GM19455 (cell line): ENCODE data around the gene NRXN3.
"Not testable (repeated sequence)": the region's sequence is repeated elsewhere in the genome, so short reads cannot be mapped to it uniquely, and the experiment has no call there.

Source experiments
- ATAC-seq: cut with Tn5 transposase; IDR thresholded peaks from one replicate; pipeline ENCODE4 v1.9.1; 2021; ENCODE audit not compliant: unreplicated experiment

NRXN3 gene

DNA sequence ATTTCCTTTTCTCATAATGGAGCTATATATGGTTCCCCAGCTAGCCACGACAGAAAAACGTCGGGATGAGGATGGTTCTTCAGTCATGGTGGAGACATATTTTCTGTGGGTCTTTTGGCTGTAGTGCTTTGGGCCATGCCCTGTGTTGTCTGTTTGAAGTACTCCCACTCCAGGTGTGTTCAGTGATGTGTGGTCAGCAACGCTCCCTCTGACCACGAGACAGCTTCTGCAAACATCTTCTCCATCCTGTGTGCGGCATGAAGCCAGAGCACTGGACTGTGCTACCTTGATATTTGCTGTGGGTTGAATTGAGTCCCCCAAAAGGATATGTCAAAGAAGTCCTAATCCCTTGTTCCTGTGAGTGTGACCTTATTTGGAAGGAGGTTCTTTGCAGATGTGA is 931.2 kb downstream of the NRXN3 start:
- ATAC-seq = no peak

GRCh38 chr14:79103764-79104163 is 933.6 kb downstream of the NRXN3 start:
- no peak for ATAC-seq

DNA sequence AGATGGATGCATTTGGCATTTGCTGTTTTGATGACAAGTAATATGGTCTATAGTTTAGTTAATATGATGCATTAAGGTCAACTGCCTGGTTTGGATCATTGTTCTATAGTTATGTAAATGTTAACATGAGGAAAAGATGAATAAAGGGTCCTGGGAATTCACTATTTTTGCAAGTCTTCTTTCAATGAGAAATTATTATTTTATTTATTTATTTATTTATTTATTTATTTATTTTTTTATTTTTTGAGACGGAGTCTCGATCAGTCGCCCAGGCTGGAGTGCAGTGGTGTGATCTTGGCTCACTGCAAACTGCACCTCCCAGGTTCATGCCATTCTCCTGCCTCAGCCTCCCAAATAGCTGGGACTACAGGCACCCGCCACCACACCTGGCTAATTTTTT is 940.4 kb downstream of the NRXN3 start:
- ATAC-seq = not testable (repeated sequence)

DNA sequence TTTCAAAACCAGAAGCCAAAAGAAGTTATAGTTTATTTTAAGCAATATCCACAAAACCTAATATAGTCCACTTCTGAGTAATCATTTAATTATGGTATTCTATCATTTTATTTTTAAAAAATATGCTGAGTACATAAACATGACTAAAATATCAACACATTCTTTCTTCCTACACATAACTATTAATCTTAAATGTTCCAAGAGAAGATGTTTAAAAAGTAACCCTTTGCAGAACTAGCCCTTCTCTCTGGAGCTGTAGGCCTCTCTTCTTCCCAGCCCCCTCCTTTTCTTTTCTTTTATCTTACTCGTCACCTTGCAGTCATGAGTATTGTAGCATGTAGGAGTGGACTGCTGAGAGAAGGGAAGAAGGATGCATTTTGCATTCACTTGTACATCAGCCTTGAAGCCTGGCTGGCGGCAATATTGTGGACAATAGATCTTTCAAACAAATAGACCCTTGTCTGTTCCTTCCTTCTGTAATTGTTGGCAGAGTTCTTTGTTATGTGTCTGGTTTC is 941.9 kb downstream of the NRXN3 start:
- no peak for ATAC-seq

DNA sequence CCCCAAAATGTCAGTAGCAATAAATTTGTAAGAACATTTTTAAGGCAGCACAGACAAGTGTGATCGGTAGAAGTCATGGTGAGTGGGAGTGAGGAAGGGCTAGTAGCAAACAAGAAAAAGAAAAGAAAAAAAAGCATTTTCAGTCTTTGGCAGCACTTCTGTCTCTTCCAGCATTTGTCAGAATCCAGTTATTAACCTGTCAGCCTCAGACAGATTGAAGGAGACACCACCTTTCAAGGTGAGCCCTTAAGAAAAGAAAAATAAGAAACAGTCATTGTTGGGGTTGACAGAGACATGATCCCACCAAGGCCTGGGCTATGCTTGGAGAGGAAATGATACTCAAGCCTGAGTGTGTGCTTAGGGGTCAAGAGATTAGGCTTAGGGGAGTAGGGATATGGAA is 947.4 kb downstream of the NRXN3 start:
- ATAC-seq = no peak

- ATAC-seq = no peak
Observed at GRCh38 chr14:79118291-79118690, 948.1 kb downstream of the NRXN3 start.

- no peak for ATAC-seq
Observed at GRCh38 chr14:79134361-79134760, 964.2 kb downstream of the NRXN3 start.

GRCh38 chr14:79136071-79137044 is 966.2 kb downstream of the NRXN3 start:
- no peak for ATAC-seq

DNA sequence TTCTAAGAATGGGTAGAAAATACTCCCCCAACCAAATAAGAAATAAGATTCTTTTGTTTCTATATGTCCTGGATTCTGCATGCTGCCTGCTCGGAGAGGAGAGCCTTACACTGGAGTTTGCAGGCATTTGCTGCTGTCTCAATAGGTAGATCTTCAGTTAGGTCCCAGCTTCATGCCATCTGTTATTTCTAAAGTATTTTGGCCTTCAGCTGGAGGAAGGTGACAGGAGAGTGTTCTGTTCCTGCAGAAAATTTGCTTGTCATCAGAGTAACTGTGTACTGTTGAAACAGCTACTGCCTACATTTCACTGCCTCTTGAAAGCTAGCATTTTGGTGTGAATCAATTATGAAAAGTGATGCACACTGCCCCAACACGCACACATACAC is 966.9 kb downstream of the NRXN3 start:
- ATAC-seq = no peak

GRCh38 chr14:79137836-79138235 is 967.7 kb downstream of the NRXN3 start:
- no peak for ATAC-seq

GRCh38 chr14:79144896-79145295 is 974.7 kb downstream of the NRXN3 start:
- no peak for ATAC-seq

DNA sequence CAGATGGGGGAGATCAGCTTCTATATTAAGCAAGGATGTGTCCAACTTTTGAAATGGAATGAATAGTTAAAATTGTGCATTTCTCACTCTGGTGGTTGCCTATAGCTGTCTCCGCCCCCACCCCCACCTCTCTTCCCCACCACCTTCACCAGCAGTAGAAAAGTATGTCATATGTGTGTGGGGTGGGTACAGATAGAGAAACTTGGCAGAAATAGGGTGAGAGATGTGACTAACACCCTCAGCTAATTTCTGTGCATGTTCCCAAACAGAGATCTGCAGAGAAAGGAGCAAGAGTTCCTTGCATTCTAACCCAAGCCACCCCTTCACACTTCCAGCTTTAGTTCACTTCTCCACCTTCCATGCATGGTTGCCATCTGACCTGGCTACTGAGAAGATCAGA is 980.1 kb downstream of the NRXN3 start:
- no peak for ATAC-seq

DNA sequence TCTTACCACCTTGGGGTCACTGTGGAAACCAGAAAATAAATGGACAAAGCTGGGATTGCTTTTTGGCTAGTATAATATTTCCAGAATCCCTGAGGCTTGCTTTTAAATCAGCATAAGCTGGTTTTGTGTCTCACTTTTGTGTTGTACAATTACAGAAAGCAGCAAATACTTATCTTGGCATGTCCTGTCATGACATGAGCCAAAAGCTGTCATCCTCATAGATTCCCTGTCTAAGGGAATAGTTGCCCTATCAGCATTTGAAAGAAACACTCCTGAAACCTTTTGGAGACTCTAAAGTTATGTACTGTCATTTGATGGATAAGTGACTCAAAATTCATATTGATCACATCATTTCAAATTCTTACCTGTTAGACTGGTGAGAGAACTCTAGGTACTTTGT is 987.2 kb downstream of the NRXN3 start:
- ATAC-seq = no peak

DNA sequence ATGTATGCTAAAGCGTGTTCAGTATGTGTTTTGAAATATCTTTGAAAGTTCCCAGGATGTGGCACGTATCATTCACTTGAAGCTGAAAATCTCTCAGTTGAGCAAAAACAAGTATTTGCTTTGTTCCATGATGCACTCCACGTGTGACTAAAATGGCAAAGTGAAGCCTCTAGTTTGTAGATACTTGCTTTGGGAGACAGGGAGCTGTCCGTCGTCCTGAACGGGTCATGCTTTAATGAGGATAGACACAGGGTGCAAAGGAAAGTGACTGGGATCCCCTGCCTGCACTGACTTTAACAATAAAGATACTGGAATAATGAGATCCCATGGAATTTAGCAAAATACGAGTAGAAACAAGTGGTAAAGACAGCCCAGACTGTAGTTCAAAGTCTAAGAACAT is 991.4 kb downstream of the NRXN3 start:
- ATAC-seq = no peak

DNA sequence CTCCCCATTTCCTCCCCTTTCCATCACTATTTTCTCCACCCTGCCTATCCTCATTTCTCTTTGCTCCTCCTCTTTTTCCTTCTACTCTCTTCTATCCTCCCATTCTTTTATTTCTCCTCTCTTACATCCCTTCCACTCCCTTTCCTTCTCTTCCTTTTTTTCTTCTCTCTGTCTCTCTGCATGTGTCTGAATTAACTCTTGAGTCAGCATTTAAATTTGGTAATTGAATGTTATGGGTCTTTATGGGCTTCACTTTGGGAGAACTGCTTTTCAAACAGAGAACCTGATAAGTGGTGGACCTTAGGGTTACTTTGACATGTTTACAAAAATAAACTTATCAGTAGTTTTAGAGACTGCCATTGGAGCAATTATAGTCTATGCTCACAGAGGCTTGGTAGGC is 992.7 kb downstream of the NRXN3 start:
- ATAC-seq = no peak

DNA sequence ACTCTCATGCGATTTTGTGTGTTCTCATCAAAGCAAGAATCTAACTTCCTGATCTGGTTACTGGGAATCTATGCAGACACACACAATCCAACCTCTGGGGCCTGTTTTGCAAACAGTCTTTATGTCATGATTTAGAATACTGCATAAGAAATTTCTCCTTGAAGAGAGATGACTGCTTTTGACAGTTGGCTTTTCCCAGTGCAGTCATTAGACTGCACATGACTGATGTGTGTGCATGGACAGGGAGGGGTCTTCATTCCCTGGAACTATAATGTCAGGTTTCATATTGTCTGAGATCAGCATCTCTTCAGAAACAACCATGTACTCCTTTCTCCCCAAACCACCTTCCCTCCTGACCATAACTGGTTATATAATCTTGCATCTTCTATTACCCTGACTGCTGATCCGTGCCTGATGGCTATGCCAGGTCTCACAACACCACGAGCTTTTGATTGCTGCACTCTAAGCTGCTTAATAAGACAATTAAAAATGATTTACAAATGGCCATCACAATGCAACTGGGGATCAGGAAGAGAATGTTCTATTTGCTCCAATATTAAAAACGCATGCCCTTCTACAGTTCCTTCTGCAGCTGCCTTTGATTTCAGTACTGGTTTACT is 995.4 kb downstream of the NRXN3 start:
- ATAC-seq = no peak

GRCh38 chr14:79166171-79166570 is 996.0 kb downstream of the NRXN3 start:
- ATAC-seq = no peak

GRCh38 chr14:79167957-79168356 is 997.8 kb downstream of the NRXN3 start:
- no peak for ATAC-seq

DNA sequence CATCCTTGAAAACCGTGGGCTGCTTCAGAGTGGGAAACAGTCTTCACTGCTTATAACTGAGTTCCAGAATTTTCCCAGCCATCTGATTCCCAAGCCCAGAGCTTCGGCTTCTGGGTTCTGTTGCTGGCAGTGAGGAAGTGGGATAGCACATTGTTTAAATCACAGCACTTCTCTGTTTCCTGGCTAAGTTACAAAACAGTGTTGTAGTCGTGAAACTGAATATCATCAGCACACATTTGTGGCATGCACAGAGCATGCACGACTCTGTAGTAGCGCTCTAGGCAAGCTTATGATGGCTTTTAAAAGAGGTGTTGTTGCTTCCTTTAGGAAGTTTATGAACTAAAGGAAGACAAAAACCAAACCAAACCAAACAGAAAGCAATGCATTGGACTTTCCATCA is 1005.5 kb downstream of the NRXN3 start:
- no peak for ATAC-seq

DNA sequence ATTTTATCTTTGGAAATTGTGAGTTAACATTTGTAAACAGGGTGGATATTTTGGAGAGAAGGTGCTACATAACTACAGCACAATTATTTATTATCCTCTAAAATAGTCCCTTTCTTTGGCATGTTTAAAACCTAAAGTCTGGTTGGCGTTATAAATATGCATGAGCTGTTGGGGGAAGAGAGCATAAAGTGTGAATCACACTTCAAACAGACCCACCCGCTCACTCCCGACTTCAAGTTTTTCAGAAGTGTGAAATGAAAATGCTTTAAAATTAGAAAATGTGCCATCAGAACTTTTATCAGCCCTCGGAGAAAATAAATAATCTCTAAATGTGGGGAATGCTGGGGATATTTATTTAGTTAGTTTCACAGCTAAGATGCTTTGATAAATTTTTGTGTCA is 1006.9 kb downstream of the NRXN3 start:
- no peak for ATAC-seq

DNA sequence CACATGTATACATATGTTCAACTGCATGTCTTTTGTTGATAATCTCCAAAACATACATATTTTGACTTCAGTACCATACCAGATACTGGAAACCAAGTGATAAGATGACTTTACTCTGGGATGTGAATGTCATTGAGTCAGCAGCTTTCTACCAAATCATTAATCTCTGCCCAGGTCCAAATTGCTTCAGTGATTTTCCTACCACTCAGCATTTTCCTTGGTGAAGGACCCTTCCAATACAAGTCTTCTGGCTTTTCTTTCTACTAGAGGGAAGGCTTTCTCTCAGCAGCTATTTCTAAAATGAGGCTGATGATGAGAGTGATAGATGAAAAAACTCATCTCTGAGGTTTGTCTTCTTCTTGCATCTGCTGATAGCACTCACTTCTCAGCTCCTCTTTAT is 1008.5 kb downstream of the NRXN3 start:
- ATAC-seq = no peak

DNA sequence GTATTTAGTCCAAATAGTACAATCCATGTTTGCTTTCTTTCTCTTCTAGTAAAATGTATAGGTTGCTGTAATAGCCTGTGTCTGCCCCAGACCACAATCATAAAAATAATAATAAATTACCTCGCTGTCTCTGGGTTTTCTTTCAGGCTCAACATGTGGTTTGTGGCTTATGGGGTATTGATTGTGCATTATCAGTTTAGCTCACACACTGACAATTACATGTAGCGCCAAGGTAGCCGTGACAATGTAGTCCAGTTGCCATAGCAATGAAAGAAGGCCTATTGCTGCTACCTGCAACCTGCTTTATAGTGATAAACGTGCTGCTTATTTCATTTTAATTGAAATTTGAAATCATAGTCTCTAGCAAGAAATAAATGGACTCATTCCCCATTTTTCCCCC is 1009.8 kb downstream of the NRXN3 start:
- ATAC-seq = no peak
